Esophagus muscularis mucosa (tissue), 3 donors: ENCODE data around the gene AGBL1.

Source experiments
- CTCF ChIP-seq, 3 experiments: fragments of 200-600 bp in 2 of 3; fragments of 450-650 bp in 1 of 3; sonication (generic) in 2 of 3; IDR thresholded peaks; one replicate each; pipeline ENCODE4 v1.5.1; 2017 to 2019; ENCODE audit warnings: antibody characterized with exemption in 3 of 3, mild to moderate bottlenecking in 2 of 3, moderate library complexity in 1 of 3
- POLR2A ChIP-seq: fragments of 450-650 bp; IDR thresholded peaks from one replicate; pipeline ENCODE4 v1.6.1; 2017; ENCODE audit warnings: antibody characterized with exemption, moderate library complexity, mild to moderate bottlenecking, low read depth
- POLR2AphosphoS5 ChIP-seq, 2 donors: sonication (generic); formaldehyde crosslinking; IDR thresholded peaks; one replicate each; pipeline ENCODE4 v1.6.1; 2017; ENCODE audit warnings: antibody characterized with exemption in 2 of 2

- TF ChIP-seq POLR2AphosphoS5 (IDR thresholded peaks at IDR 0.05) (no peak), CTCF (IDR thresholded peaks at IDR 0.05) (no peak), POLR2A (no peak)
These were observed 581.9 kb downstream of the AGBL1 start for GRCh38 chr15:86661580-86661979.
